IMR-90 (cell line): Measurements from ENCODE around the gene SH3BP5. TPM values are rescaled to one million over a fixed set of nuclear protein-coding genes. Genes with fewer than 3 reads are reported as not detected.

Source experiments
- ATAC-seq: fragments of 200-7000 bp; cut with Tn5 transposase; 2 replicates; pipeline ENCODE4 v1.9.1; 2020; ENCODE audit warnings: low read depth, mild to moderate bottlenecking, moderate library complexity
- BruUV-seq: library from RNA; stranded (reverse); fragments of 400-500 nt; replicated peaks from 2 replicates; lab custom pipeline; 2021; lab: Mats Ljungman, UMichigan
- CTCF ChIA-PET: fragments of 300-600 bp; formaldehyde crosslinking; extraction: SDS; loops from one replicate; lab custom pipeline; 2021; ENCODE audit warnings: antibody characterized with exemption; lab: Yijun Ruan, JAX
- POLR2A ChIA-PET: fragments of 300-600 bp; sonication (Branson Sonifier 250); formaldehyde crosslinking; loops from one replicate; lab custom pipeline; 2022; ENCODE audit warnings: antibody characterized with exemption; ENCODE audit not compliant: unreplicated experiment; lab: Charles Lee
- DNase-seq: peaks from one replicate; pipeline ENCODE4 v3.0.0; 2013
- H2AFZ ChIP-seq: replicated peaks from 2 replicates; pipeline ENCODE3; 2013; ENCODE audit warnings: low read length, mild to moderate bottlenecking; ENCODE audit not compliant: poor library complexity
- H2AK5ac ChIP-seq: 2 replicates; pipeline ENCODE4 v1.6.1; 2013; ENCODE audit warnings: low read depth, low read length, inconsistent platforms
- H2AK9ac ChIP-seq: replicated peaks from 2 replicates; pipeline ENCODE3; 2013; ENCODE audit warnings: mild to moderate bottlenecking, low read depth, low read length, moderate library complexity; ENCODE audit not compliant: poor library complexity
- H2BK120ac ChIP-seq: 2 replicates; pipeline ENCODE4 v1.6.1; 2013; ENCODE audit warnings: low read depth, low read length, inconsistent platforms
- H2BK15ac ChIP-seq: 3 replicates; pipeline ENCODE4 v1.6.1; 2013; ENCODE audit warnings: low read depth, low read length, inconsistent platforms
- H2BK20ac ChIP-seq: 2 replicates; pipeline ENCODE4 v1.6.1; 2013; ENCODE audit warnings: low read depth, mild to moderate bottlenecking, inconsistent platforms, low read length, moderate library complexity
- H2BK5ac ChIP-seq: 2 replicates; pipeline ENCODE4 v1.6.1; 2013; ENCODE audit warnings: mild to moderate bottlenecking, low read depth, low read length, inconsistent platforms; ENCODE audit not compliant: poor library complexity, severe bottlenecking
- H3K14ac ChIP-seq: replicated peaks from 2 replicates; pipeline ENCODE4 v1.6.1; 2013; ENCODE audit warnings: low read depth, low read length, inconsistent platforms
- H3K18ac ChIP-seq: 2 replicates; pipeline ENCODE4 v1.6.1; 2013; ENCODE audit warnings: low read depth, low read length, control low read depth
- H3K23ac ChIP-seq: 2 replicates; pipeline ENCODE4 v1.6.1; 2013; ENCODE audit warnings: low read depth, low read length, inconsistent platforms
- H3K27ac ChIP-seq: 2 replicates; pipeline ENCODE4 v1.5.1; 2013; ENCODE audit warnings: mild to moderate bottlenecking, control low read depth, low read length; ENCODE audit not compliant: insufficient read depth
- H3K27me3 ChIP-seq: 2 replicates; pipeline ENCODE4 v1.6.1; 2013; ENCODE audit warnings: low read length; ENCODE audit not compliant: control insufficient read depth, insufficient read depth
- H3K36me3 ChIP-seq: 2 replicates; pipeline ENCODE4 v1.6.1; 2013; ENCODE audit warnings: low read length, mixed read lengths; ENCODE audit not compliant: control insufficient read depth, insufficient read depth
- H3K4ac ChIP-seq: 2 replicates; pipeline ENCODE4 v1.6.1; 2013; ENCODE audit warnings: low read depth, low read length, inconsistent platforms
- H3K4me1 ChIP-seq: 2 replicates; pipeline ENCODE4 v1.6.1; 2013; ENCODE audit warnings: low read length, mixed read lengths; ENCODE audit not compliant: control insufficient read depth, insufficient read depth
- H3K4me2 ChIP-seq: 2 replicates; pipeline ENCODE4 v1.6.1; 2013; ENCODE audit warnings: low read depth, mild to moderate bottlenecking, control low read depth, low read length, moderate library complexity
- H3K4me3 ChIP-seq: 2 replicates; pipeline ENCODE4 v1.5.1; 2013; ENCODE audit warnings: low read depth, mild to moderate bottlenecking, control low read depth, low read length, moderate library complexity; ENCODE audit not compliant: insufficient read depth
- H3K56ac ChIP-seq: 2 replicates; pipeline ENCODE4 v1.6.1; 2013; ENCODE audit warnings: low read length, inconsistent platforms; ENCODE audit not compliant: insufficient read depth; ENCODE audit errors: extremely low read depth
- H3K79me1 ChIP-seq, 2 experiments: 2 replicates each; pipeline ENCODE4 v1.6.1; 2013; ENCODE audit warnings: low read length in 2 of 2, inconsistent platforms in 1 of 2, low read depth in 1 of 2
- H3K9ac ChIP-seq: 2 replicates; pipeline ENCODE4 v1.6.1; 2013; ENCODE audit warnings: low read depth, low read length, control low read depth
- H3K9me1 ChIP-seq: 2 replicates; pipeline ENCODE4 v1.6.1; 2013; ENCODE audit warnings: low read length, inconsistent platforms; ENCODE audit not compliant: insufficient read depth
- H3K9me3 ChIP-seq: 2 replicates; pipeline ENCODE4 v1.6.1; 2013; ENCODE audit warnings: low read length; ENCODE audit not compliant: control insufficient read depth, insufficient read depth
- H4K20me1 ChIP-seq: 2 replicates; pipeline ENCODE4 v1.6.1; 2013; ENCODE audit warnings: low read length, inconsistent platforms; ENCODE audit not compliant: insufficient read depth
- H4K5ac ChIP-seq: 2 replicates; pipeline ENCODE4 v1.6.1; 2013; ENCODE audit warnings: mild to moderate bottlenecking, low read depth, low read length, control low read depth
- H4K8ac ChIP-seq, 2 experiments: 2 replicates each; pipeline ENCODE4 v1.6.1; 2013; ENCODE audit warnings: low read depth in 2 of 2, low read length in 2 of 2, control low read depth in 1 of 2, inconsistent platforms in 1 of 2
- H4K91ac ChIP-seq: 2 replicates; pipeline ENCODE4 v1.6.1; 2013; ENCODE audit warnings: low read depth, low read length, inconsistent platforms; ENCODE audit not compliant: insufficient read depth
- ELK1 ChIP-seq: fragments of 150-350 bp; IDR thresholded peaks from 2 replicates; pipeline ENCODE4 v1.6.1; 2016; ENCODE audit warnings: low read depth, mild to moderate bottlenecking, low read length, moderate library complexity, borderline replicate concordance
- MAFK ChIP-seq: IDR thresholded peaks from 2 replicates; pipeline ENCODE4 v1.6.1; 2012; ENCODE audit warnings: low read depth, low read length, improper control_type of control experiment
- WGBS, 2 experiments: methylation state at CpG; one replicate each; pipeline versions ENCODE4 v1.1.5 to v1.1.7; 2013; ENCODE audit warnings: missing lambda C conversion rate in 2 of 2; ENCODE audit not compliant: insufficient read length in 1 of 2; ENCODE audit errors: extremely low coverage in 2 of 2; 5-methylcytosine and 5-hydroxymethylcytosine counted together
- dilution Hi-C: fragments of 300-500 bp; cut with HindIII; formaldehyde crosslinking; loops from one replicate; pipeline ENCODE4 v1.14.3; 2018; ENCODE audit warnings: low sequenced_read_pairs; ENCODE audit not compliant: unreplicated experiment
- in situ Hi-C: fragments of 300-500 bp; cut with MboI; formaldehyde crosslinking; loops from 3 replicates; pipeline ENCODE4 v1.14.3; 2019; ENCODE audit warnings: low sequenced_read_pairs, inconsistent platforms, mixed read lengths
- intact Hi-C: fragments of 100-400 bp; cut with micrococcal nuclease; formaldehyde crosslinking; loops from 2 replicates; pipeline ENCODE4 v1.10.0; 2022
- polyA plus RNA-seq, 3 experiments: library from polyadenylated mRNA; depleted of rRNA; stranded (reverse); fragments of >200 nt; gene quantifications; 2 replicates each; pipeline ENCODE4 v1.2.3, GENCODE V29; 2012; ENCODE audit warnings: low replicate concordance in 1 of 3
- total RNA-seq: library from RNA; depleted of rRNA; stranded (reverse); fragments of >200 nt; gene quantifications from 2 replicates; pipeline ENCODE4 v1.2.3, GENCODE V29; 2012

SH3BP5 gene
- total and polyA plus RNA-seq, 2 of the 4 experiments (the other 2 are of a cell fraction) = 14.0 to 23.5 TPM

GRCh38 chr3:15329046-15330005 is 3.1 kb downstream of the SH3BP5 start:
- Histone ChIP-seq H2BK120ac (no peak overlapping the region), H2AK5ac (no peak overlapping the region), H3K23ac (no peak overlapping the region), H3K18ac (no peak overlapping the region), H2BK20ac (no peak overlapping the region), H3K27me3 (no peaks in the 10 kb centered on the region), H3K4me1 (peaks cover 27% of the 10 kb centered on the region), H3K79me1 (peaks cover 3 to 7% of the 10 kb centered on the region in 2 experiments; a peak in 1 of 4 replicates), H2BK15ac (no peak overlapping the region), H3K36me3 (no peaks in the 10 kb centered on the region), H3K4me2 (no peak overlapping the region), H4K91ac (no peak overlapping the region), H3K9ac (no peak overlapping the region), H4K5ac (no peak overlapping the region), H3K9me1 (peaks cover 13% of the 10 kb centered on the region), H2BK5ac (no peak overlapping the region), H3K56ac (no peak overlapping the region), H4K20me1 (no peaks in the 10 kb centered on the region), H3K4me3 (no peak overlapping the region), H2AK9ac (no peak overlapping the region), H2AFZ (no peak overlapping the region), H4K8ac (no peak overlapping the region), H3K4ac (no peak overlapping the region), H3K9me3 (no peaks in the 10 kb centered on the region), H3K27ac (no peak overlapping the region), H3K14ac (no peak overlapping the region)
- DNase-seq (no peak), ATAC-seq (no peak)
- CTCF ChIA-PET = interaction anchor here (0.6 to 1.8 kb wide), 3 partner anchors 8 to 588 kb away, joined by 3 to 6 read pairs (median 3); no protein-coding TSS in a partner anchor
- dilution Hi-C loops (no loop called here), intact Hi-C loops (loop anchor here (5.0 kb wide), 1 partner anchor 122 kb away; the partner anchor contains the start of gene CAPN7), in situ Hi-C loops (loop anchor here (5.0 kb wide), 1 partner anchor 62 kb away; no protein-coding TSS in a partner anchor)
- no TSS peak for BruUV-seq
- TF ChIP-seq MAFK (0 out of 2 replicates have a peak, but pooled peaks have one; percentile 24), ELK1 (no peak)
- POLR2A ChIA-PET = no interaction called here
- WGBS, 2 experiments = no CpG with 5 or more reads among the region's 11 CpGs
